Adrenal gland (tissue), 5 donors: ENCODE measurements around the gene RLF.

Experiments used
- CTCF ChIP-seq, 6 experiments: fragments of 450-650 bp in 4 of 6; fragments of 200-600 bp in 2 of 6; sonication (generic) in 1 of 6; IDR thresholded peaks; 1 replicate in 5 of 6; 2 replicates in 1 of 6; pipeline versions ENCODE4 v1.5.1 to v1.8.0; 2016 to 2021; ENCODE audit warnings: antibody characterized with exemption in 6 of 6, mild to moderate bottlenecking in 2 of 6, moderate library complexity in 1 of 6
- POLR2A ChIP-seq, 2 donors: fragments of 450-650 bp; IDR thresholded peaks; one replicate each; pipeline ENCODE4 v1.6.1; 2017; ENCODE audit warnings: antibody characterized with exemption in 2 of 2, mild to moderate bottlenecking in 2 of 2, moderate library complexity in 1 of 2
- donor health status: DM: no; HTN: no; CAD: no.

- no peak for TF ChIP-seq CTCF (IDR thresholded peaks at IDR 0.05)
- TF ChIP-seq POLR2A (IDR thresholded peaks at IDR 0.05) = no peak
Observed at GRCh38 chr1:40256401-40257084, 95.4 kb downstream of the RLF start.
